ENCODE data around the gene SUMO3. TPM values are rescaled to one million over a fixed set of nuclear protein-coding genes. Genes with fewer than 3 reads are reported as not detected.

The SUMO3 gene
- total RNA-seq (2014; rRNA removed; shearing (Covaris generic)) (91.9 and 103 TPM in 2 replicates), polyA plus RNA-seq (2016; fragmentation: Nextera tagmentation; extraction: Ambion mirVana) (90.6 and 90.8 TPM in 2 replicates)
- long read RNA-seq, transcript SUMO3-201 (4 exons, 1,807 nt), result major isoform, 50 of 52 reads
- long read RNA-seq, partial matches to known transcripts, result 0 of 52 reads
- long read RNA-seq, other reads (novel, unspliced or antisense), result 1 of 52 reads

DNA sequence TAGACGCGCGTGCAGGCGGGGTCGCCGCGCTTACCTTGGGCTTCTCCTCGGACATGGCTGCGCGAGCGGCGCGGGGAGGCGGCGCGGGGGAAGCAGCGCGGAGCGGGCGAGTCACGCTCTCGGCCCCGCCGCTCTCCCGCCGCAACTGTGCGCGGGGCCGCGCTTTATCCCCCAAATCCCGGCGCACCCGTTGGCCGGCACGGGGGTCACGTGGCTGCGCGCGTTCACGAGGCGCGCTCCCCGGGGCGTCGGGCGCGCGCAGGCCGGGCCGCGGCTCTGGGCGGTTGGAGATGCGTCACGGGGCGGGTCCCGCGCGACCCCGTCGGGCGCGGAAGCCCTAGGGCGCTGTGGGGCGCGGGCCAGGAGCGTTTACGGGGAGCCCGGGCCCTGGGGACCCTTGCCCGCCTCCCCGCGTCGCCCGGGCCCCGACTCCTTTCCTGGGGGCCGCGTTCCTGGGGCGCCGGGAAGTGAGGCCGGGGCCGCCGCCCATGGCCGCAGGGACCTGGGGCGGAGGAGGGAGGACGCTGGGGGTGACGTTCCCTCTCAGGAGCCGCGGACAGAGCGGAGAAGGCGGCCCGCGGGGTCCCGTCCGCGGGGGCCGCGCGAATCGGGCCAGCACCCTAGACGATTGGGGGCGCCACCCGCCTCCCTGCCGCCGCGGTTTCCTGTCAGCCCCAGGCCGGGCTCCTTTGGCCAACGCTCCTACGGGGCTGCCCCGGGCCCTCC is at the start of gene SUMO3:
Gene SUMO3, minus strand, starts transcription at position 149 of the 726 bp plus-strand sequence. Its CDS starts 94 bp downstream, at position 55.
- Histone ChIP-seq H3K4me1 (ENCODE audit: insufficient read depth) (0 out of 2 replicates have a peak, but pooled peaks cover 4% of the 10 kb centered on the region), H3K36me3 (ENCODE audit: insufficient read depth) (0 out of 2 replicates have a peak, but pooled peaks cover 6% of the 10 kb centered on the region), H2AFZ (peak within 1 kb of the TSS; percentile 59; the same call in 1 of the 2 replicates), H3K9me2 (ENCODE audit: insufficient read depth) (no peaks in the 10 kb centered on the region), H3K27me3 (ENCODE audit: insufficient read depth) (0 out of 2 replicates have a peak, but pooled peaks cover 8% of the 10 kb centered on the region), H3F3A (replicated peaks; ENCODE audit: low read depth) (no peaks in the 10 kb centered on the region), H4K20me1 (replicated peaks; ENCODE audit: insufficient read depth) (peaks cover 10% of the 10 kb centered on the region), H3K4me3 (peak within 1 kb of the TSS; percentile 79), H3K4me2 (peak within 1 kb of the TSS; percentile 84), H3K79me2 (replicated peaks; ENCODE audit: insufficient read depth) (peaks cover 36% of the 10 kb centered on the region), H3K27ac (ENCODE audit: low read depth) (no peak within 1 kb of the TSS)
- DNase-seq (ENCODE audit: low spot score), result peak; percentile 81
- peaks cover 37% of the 10 kb centered on the region for H3K9me3 Mint-ChIP-seq
- peak; percentile 56 for ATAC-seq
- H3K27me3 Mint-ChIP-seq (ENCODE audit: insufficient read depth, low read depth, poor library complexity), result peaks cover 24% of the 10 kb centered on the region
- peaks cover 29% of the 10 kb centered on the region for H3K36me3 Mint-ChIP-seq (ENCODE audit: low read depth)
- no peak within 1 kb of the TSS for H3K27ac Mint-ChIP-seq
- H3K4me3 Mint-ChIP-seq, result peak within 1 kb of the TSS; percentile 71
- H3K4me1 Mint-ChIP-seq, result peaks cover 10% of the 10 kb centered on the region
- TF ChIP-seq POLR2AphosphoS5 (IDR thresholded peaks at IDR 0.05; ENCODE audit: low read depth), result peak; percentile 33
- TF ChIP-seq CREB1 (CRISPR knock-in tag; IDR thresholded peaks at IDR 0.05; ENCODE audit: low read depth), result peak; percentile 36
- TF ChIP-seq NANOG (IDR thresholded peaks at IDR 0.05; ENCODE audit: borderline replicate concordance), result no peak
- TF ChIP-seq CTCF (conservative IDR thresholded peaks at IDR 0.05; ENCODE audit: low read depth in 2 of 2), result 0 out of 4 replicates have a peak, but pooled peaks of 1 of the 2 experiments have one; percentile 4
- TF ChIP-seq STAT1 (IDR thresholded peaks at IDR 0.05; ENCODE audit: unreplicated experiment), result no peak
- peak; percentile 87 for TF ChIP-seq ZNF114 (CRISPR knock-in tag; IDR thresholded peaks at IDR 0.05)

- Histone ChIP-seq H3F3A (replicated peaks; ENCODE audit: low read depth) (no peaks in the 10 kb centered on the region; the same call in 1 of the 2 replicates), H3K79me2 (replicated peaks; ENCODE audit: insufficient read depth) (peaks cover 92% of the 10 kb centered on the region), H3K27ac (ENCODE audit: low read depth) (peak overlapping the region; percentile 36; the same call in 1 of the 2 replicates), H3K36me3 (ENCODE audit: insufficient read depth) (peaks cover 5% of the 10 kb centered on the region; the same call in 1 of the 2 replicates), H3K4me3 (no peak overlapping the region), H3K4me2 (0 out of 2 replicates have a peak overlapping the region, but pooled peaks have one; percentile 58), H2AFZ (no peak overlapping the region), H4K20me1 (replicated peaks; ENCODE audit: insufficient read depth) (peaks cover 54% of the 10 kb centered on the region), H3K4me1 (ENCODE audit: insufficient read depth) (peaks cover 32% of the 10 kb centered on the region), H3K9me2 (ENCODE audit: insufficient read depth) (no peaks in the 10 kb centered on the region), H3K27me3 (ENCODE audit: insufficient read depth) (no peaks in the 10 kb centered on the region)
- Mint-ChIP-seq H3K36me3 (ENCODE audit: low read depth) (peaks cover 27% of the 10 kb centered on the region), H3K27me3 (ENCODE audit: insufficient read depth, low read depth, poor library complexity) (peaks cover 3% of the 10 kb centered on the region), H3K27ac (peak overlapping the region; percentile 91), H3K4me1 (peaks cover 50% of the 10 kb centered on the region), H3K9me3 (no peaks in the 10 kb centered on the region), H3K4me3 (peak overlapping the region; percentile 6; the same call in 1 of the 3 replicates)
- ATAC-seq (no peak), DNase-seq (ENCODE audit: low spot score) (no peak)
- TF ChIP-seq CTCF (conservative IDR thresholded peaks at IDR 0.05; ENCODE audit: low read depth in 2 of 2), result no peak
- no peak for TF ChIP-seq CREB1 (CRISPR knock-in tag; IDR thresholded peaks at IDR 0.05; ENCODE audit: low read depth)
- TF ChIP-seq JUNB (IDR thresholded peaks at IDR 0.05; ENCODE audit: unreplicated experiment), result no peak
- no peak for TF ChIP-seq NANOG (IDR thresholded peaks at IDR 0.05; ENCODE audit: borderline replicate concordance)
- TF ChIP-seq POLR2AphosphoS5 (IDR thresholded peaks at IDR 0.05; ENCODE audit: low read depth), result no peak
- TF ChIP-seq EZH2phosphoT487 (IDR thresholded peaks at IDR 0.05; ENCODE audit: unreplicated experiment), result no peak
- TF ChIP-seq ZNF331 (CRISPR knock-in tag; IDR thresholded peaks at IDR 0.05; ENCODE audit: low read depth), result no peak
Measured at GRCh38 chr21:44867464-44867863, 49.6 kb upstream of the SUMO3 start.
